ENCODE measurements around the gene MBD2. TPM values are rescaled to one million over a fixed set of nuclear protein-coding genes. Genes with fewer than 3 reads are reported as not detected.

The MBD2 gene
- total RNA-seq (100 to 1,000 TPM; 107 to 108 TPM), polyA plus RNA-seq (10 to 100 TPM in 1 of 2 donors, 1 to 10 TPM in 1; 4.2 to 26.7 TPM)

- Mint-ChIP-seq H3K9me3 (peaks cover 0 to 4% (median 0%) of the 10 kb centered on the region in 8 donors), H3K4me3 (peak within 1 kb of the TSS; percentile 92 to 99 (median 92)), H3K27me3 (no peaks in the 10 kb centered on the region), H3K4me1 (peaks cover 28 to 48% (median 39%) of the 10 kb centered on the region in 4 donors), H3K36me3 (peaks cover 0 to 26% of the 10 kb centered on the region in 2 donors), H3K27ac (peak within 1 kb of the TSS; percentile 95 to 98 (median 97))
- H3K4me3 ChIP-seq (ENCODE audit: low read length in 2 of 2): peak within 1 kb of the TSS; percentile 30 to 61
- ChIA-PET CTCF (ENCODE audit: partially characterized antibody) (interaction anchor here (0.6 to 3.8 kb wide), 5 partner anchors 15 to 133 kb away, joined by 3 to 36 read pairs (median 4); partner anchors contain the start of genes C18orf54, POLI and STARD6), POLR2A (ENCODE audit: partially characterized antibody) (interaction anchor here (0.7 to 6.3 kb wide), 10 partner anchors 13 to 136 kb away, joined by 3 to 102 read pairs (median 4); partner anchors contain the start of genes C18orf54, POLI and STARD6)
- H3K27me3 ChIP-seq (ENCODE audit: insufficient read depth, low read length): no peaks in the 10 kb centered on the region
- no peaks in the 10 kb centered on the region for H3K9me3 ChIP-seq (ENCODE audit: control insufficient read depth in 1 of 2, low read length in 2 of 2)
- no peaks in the 10 kb centered on the region for H3K36me3 ChIP-seq (ENCODE audit: insufficient read depth, low read length)
- peak; percentile 92 to 93 (median 93) for DNase-seq
- H3K27ac ChIP-seq (ENCODE audit: low read depth, low read length): peak within 1 kb of the TSS; percentile 52
- peaks cover 44% of the 10 kb centered on the region for H3K4me1 ChIP-seq (ENCODE audit: insufficient read depth, low read length)
- intact Hi-C loops (cut with micrococcal nuclease): loop anchor here (1.0 to 5.0 kb wide), 3 partner anchors 45 to 448 kb away; partner anchors contain the start of genes C18orf54, POLI and STARD6
Measured at GRCh38 chr18:54224379-54225014, at the start of gene MBD2. MBD2 (minus strand) TSS chr18:54224669; CDS start chr18:54224559, 110 bp downstream.

GRCh38 chr18:54269893-54270844 lies 45.7 kb upstream of the MBD2 start:
- Mint-ChIP-seq H3K27ac (peak overlapping the region; percentile 88 to 100 (median 99)), H3K36me3 (peaks cover 2 to 8% of the 10 kb centered on the region in 2 donors), H3K4me3 (peak overlapping the region; percentile 90 to 98 (median 93)), H3K27me3 (no peaks in the 10 kb centered on the region), H3K9me3 (peaks cover 0 to 2% (median 0%) of the 10 kb centered on the region in 8 donors), H3K4me1 (peaks cover 11 to 35% (median 19%) of the 10 kb centered on the region in 4 donors)
- ChIA-PET CTCF (ENCODE audit: partially characterized antibody) (interaction anchor here (0.7 to 5.0 kb wide), 15 partner anchors 10 to 362 kb away, joined by 3 to 88 read pairs (median 4); partner anchors contain the start of genes C18orf54, MBD2 and STARD6), POLR2A (ENCODE audit: partially characterized antibody) (interaction anchor here (0.9 to 3.8 kb wide), 9 partner anchors 9 to 88 kb away, joined by 3 to 102 read pairs (median 5); partner anchors contain the start of genes C18orf54, MBD2 and STARD6)
- Histone ChIP-seq H3K4me3 (ENCODE audit: low read length in 2 of 2) (peak overlapping the region; percentile 70 to 86), H3K9me3 (ENCODE audit: control insufficient read depth in 1 of 2, low read length in 2 of 2) (no peaks in the 10 kb centered on the region), H3K36me3 (ENCODE audit: insufficient read depth, low read length) (no peaks in the 10 kb centered on the region), H3K27me3 (ENCODE audit: insufficient read depth, low read length) (no peaks in the 10 kb centered on the region), H3K27ac (ENCODE audit: low read depth, low read length) (peak overlapping the region; percentile 77), H3K4me1 (ENCODE audit: insufficient read depth, low read length) (peaks cover 18% of the 10 kb centered on the region)
- intact Hi-C loops (cut with micrococcal nuclease): loop anchor here (1.0 kb wide), 4 partner anchors 46 to 151 kb away; partner anchors contain the start of genes C18orf54, MBD2 and STARD6
- peak in 4 of 5 donors; percentile 37 to 45 (median 40) for DNase-seq

- DNase-seq: peak in 1 of 5 donors; percentile 14
- Mint-ChIP-seq H3K9me3 (peaks cover 0 to 2% (median 0%) of the 10 kb centered on the region in 8 donors), H3K27ac (peak overlapping the region; percentile 97 to 100 (median 99)), H3K4me3 (peak overlapping the region; percentile 90 to 98 (median 93)), H3K27me3 (no peaks in the 10 kb centered on the region), H3K36me3 (peaks cover 0 to 3% of the 10 kb centered on the region in 2 donors), H3K4me1 (peaks cover 15 to 37% (median 26%) of the 10 kb centered on the region in 4 donors)
- peak overlapping the region; percentile 23 to 86 for H3K4me3 ChIP-seq (ENCODE audit: low read length in 2 of 2)
- no peaks in the 10 kb centered on the region for H3K9me3 ChIP-seq (ENCODE audit: control insufficient read depth in 1 of 2, low read length in 2 of 2)
- H3K4me1 ChIP-seq (ENCODE audit: insufficient read depth, low read length): peaks cover 23% of the 10 kb centered on the region
- POLR2A ChIA-PET (ENCODE audit: partially characterized antibody): interaction anchor here (0.8 to 3.8 kb wide), 6 partner anchors 10 to 89 kb away, joined by 3 to 102 read pairs (median 4); partner anchors contain the start of genes C18orf54, MBD2 and STARD6
- H3K27me3 ChIP-seq (ENCODE audit: insufficient read depth, low read length): no peaks in the 10 kb centered on the region
- no peaks in the 10 kb centered on the region for H3K36me3 ChIP-seq (ENCODE audit: insufficient read depth, low read length)
- H3K27ac ChIP-seq (ENCODE audit: low read depth, low read length): peak overlapping the region; percentile 77
- CTCF ChIA-PET (ENCODE audit: partially characterized antibody): interaction anchor here (1.0 to 5.0 kb wide), 3 partner anchors 43 to 201 kb away, joined by 3 to 88 read pairs (median 33); partner anchors contain the start of gene MBD2
- intact Hi-C loops (cut with micrococcal nuclease): loop anchor here (1.0 kb wide), 2 partner anchors 44 to 89 kb away; partner anchors contain the start of genes C18orf54, MBD2 and STARD6
Measured at GRCh38 chr18:54268751-54269150, 44.3 kb upstream of the MBD2 start.

- CTCF ChIA-PET (ENCODE audit: partially characterized antibody): interaction anchor here (1.1 to 5.0 kb wide), 3 partner anchors 45 to 49 kb away, joined by 3 to 88 read pairs (median 3); no protein-coding TSS in a partner anchor
- DNase-seq: peak in 1 of 5 donors; percentile 37
- no peak overlapping the region for H3K4me3 Mint-ChIP-seq
Measured at GRCh38 chr18:54267701-54268100, 43.2 kb upstream of the MBD2 start.

GRCh38 chr18:54263904-54264336 lies 39.5 kb upstream of the MBD2 start:
- ChIA-PET CTCF (ENCODE audit: partially characterized antibody) (interaction anchor here (0.7 to 1.2 kb wide), 3 partner anchors 20 to 94 kb away, joined by 3 to 5 read pairs (median 3); partner anchors contain the start of genes C18orf54 and STARD6), POLR2A (ENCODE audit: partially characterized antibody) (interaction anchor here (1.0 to 1.2 kb wide), 2 partner anchors 39 to 41 kb away, joined by 3 to 5 read pairs; partner anchors contain the start of gene MBD2)
- Mint-ChIP-seq H3K9me3 (no peaks in the 10 kb centered on the region), H3K4me1 (peaks cover 7 to 25% (median 16%) of the 10 kb centered on the region in 4 donors), H3K27ac (peak overlapping the region in 5 of 7 donors; percentile 4 to 75 (median 51)), H3K36me3 (no peaks in the 10 kb centered on the region), H3K27me3 (no peaks in the 10 kb centered on the region), H3K4me3 (peak overlapping the region in 5 of 8 donors; percentile 22 to 72 (median 40))
- Histone ChIP-seq H3K27me3 (ENCODE audit: insufficient read depth, low read length) (no peaks in the 10 kb centered on the region), H3K4me1 (ENCODE audit: insufficient read depth, low read length) (peaks cover 19% of the 10 kb centered on the region), H3K9me3 (ENCODE audit: control insufficient read depth in 1 of 2, low read length in 2 of 2) (no peaks in the 10 kb centered on the region), H3K4me3 (ENCODE audit: low read length in 2 of 2) (no peak overlapping the region), H3K36me3 (ENCODE audit: insufficient read depth, low read length) (no peaks in the 10 kb centered on the region), H3K27ac (ENCODE audit: low read depth, low read length) (no peak overlapping the region)
- DNase-seq: no peak
- intact Hi-C loops (cut with micrococcal nuclease): no loop called here

More at GRCh38 chr18:54267701-54268100, 43.2 kb upstream of the MBD2 start:
- intact Hi-C loops (cut with micrococcal nuclease): no loop called here
- Histone ChIP-seq H3K4me1 (ENCODE audit: insufficient read depth, low read length) (peaks cover 33% of the 10 kb centered on the region), H3K27ac (ENCODE audit: low read depth, low read length) (no peak overlapping the region), H3K4me3 (ENCODE audit: low read length in 2 of 2) (no peak overlapping the region), H3K36me3 (ENCODE audit: insufficient read depth, low read length) (no peaks in the 10 kb centered on the region), H3K27me3 (ENCODE audit: insufficient read depth, low read length) (no peaks in the 10 kb centered on the region), H3K9me3 (ENCODE audit: control insufficient read depth in 1 of 2, low read length in 2 of 2) (no peaks in the 10 kb centered on the region)
- Mint-ChIP-seq H3K27me3 (no peaks in the 10 kb centered on the region), H3K9me3 (peaks cover 0 to 2% (median 0%) of the 10 kb centered on the region in 8 donors), H3K36me3 (peaks cover 0 to 3% of the 10 kb centered on the region in 2 donors), H3K4me1 (peaks cover 18 to 44% (median 29%) of the 10 kb centered on the region in 4 donors), H3K27ac (peak overlapping the region in 4 of 7 donors; percentile 36 to 72 (median 52))
- POLR2A ChIA-PET (ENCODE audit: partially characterized antibody): interaction anchor here (1.2 to 2.5 kb wide), 2 partner anchors 43 to 45 kb away, joined by 5 to 10 read pairs; partner anchors contain the start of gene MBD2

GRCh38 chr18:54261894-54262293 lies 37.4 kb upstream of the MBD2 start:
- Histone ChIP-seq H3K9me3 (ENCODE audit: control insufficient read depth in 1 of 2, low read length in 2 of 2) (no peaks in the 10 kb centered on the region), H3K4me1 (ENCODE audit: insufficient read depth, low read length) (peaks cover 15% of the 10 kb centered on the region), H3K27me3 (ENCODE audit: insufficient read depth, low read length) (no peaks in the 10 kb centered on the region), H3K27ac (ENCODE audit: low read depth, low read length) (no peak overlapping the region), H3K36me3 (ENCODE audit: insufficient read depth, low read length) (no peaks in the 10 kb centered on the region), H3K4me3 (ENCODE audit: low read length in 2 of 2) (no peak overlapping the region)
- no peaks in the 10 kb centered on the region for H3K27me3 Mint-ChIP-seq
- H3K36me3 Mint-ChIP-seq: no peaks in the 10 kb centered on the region
- intact Hi-C loops (cut with micrococcal nuclease): no loop called here
- ChIA-PET CTCF (ENCODE audit: partially characterized antibody) (interaction anchor here (1.1 kb wide), 1 partner anchor 39 kb away, joined by 3 read pairs; no protein-coding TSS in a partner anchor), POLR2A (ENCODE audit: partially characterized antibody) (no interaction called here)
- peak overlapping the region in 1 of 7 donors; percentile 37 for H3K27ac Mint-ChIP-seq
- no peak for DNase-seq
- H3K4me3 Mint-ChIP-seq: no peak overlapping the region
- H3K9me3 Mint-ChIP-seq: no peaks in the 10 kb centered on the region
- peaks cover 7 to 21% (median 10%) of the 10 kb centered on the region in 4 donors for H3K4me1 Mint-ChIP-seq
